ENCODE data around the gene FRMPD2.
"Not testable (repeated sequence)": the region's sequence is repeated elsewhere in the genome, so short reads cannot be mapped to it uniquely, and the experiment has no call there.

FRMPD2 gene

DNA sequence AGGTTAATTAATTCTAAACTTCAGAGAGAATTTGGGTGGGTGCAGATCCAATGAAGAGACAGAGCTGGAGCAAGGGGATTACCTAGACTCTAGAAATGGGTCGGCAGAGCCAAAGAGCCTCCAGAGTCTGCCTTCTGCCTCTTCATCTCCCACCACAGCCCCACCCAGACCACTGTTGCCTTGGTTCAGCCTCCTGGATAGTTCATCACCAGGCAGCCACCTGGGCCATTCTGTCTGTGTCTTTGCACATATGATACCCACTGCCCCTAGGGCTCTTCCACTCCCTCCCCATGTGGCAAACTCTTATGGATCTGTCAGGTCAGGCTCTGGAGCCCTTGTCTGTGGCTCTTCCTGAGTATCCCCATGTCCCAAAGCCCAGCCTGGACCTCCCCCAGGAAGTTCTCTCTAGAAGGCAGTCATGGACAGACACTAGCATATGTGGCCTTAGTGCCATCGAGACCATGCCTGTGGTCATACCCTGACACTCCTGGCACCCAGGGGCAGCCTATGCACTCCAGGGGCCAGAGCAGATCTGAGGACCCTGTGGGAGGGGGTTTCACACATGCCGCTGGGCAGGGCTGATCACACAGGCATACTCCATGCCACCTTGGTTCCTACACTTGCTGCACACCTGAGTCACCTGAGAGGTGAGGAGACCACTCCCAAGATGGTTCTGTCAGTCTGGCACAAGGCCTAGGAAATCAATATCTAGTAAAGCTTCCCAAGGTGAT is 41.6 kb downstream of the FRMPD2 start:
- no peak for DNase-seq

DNA sequence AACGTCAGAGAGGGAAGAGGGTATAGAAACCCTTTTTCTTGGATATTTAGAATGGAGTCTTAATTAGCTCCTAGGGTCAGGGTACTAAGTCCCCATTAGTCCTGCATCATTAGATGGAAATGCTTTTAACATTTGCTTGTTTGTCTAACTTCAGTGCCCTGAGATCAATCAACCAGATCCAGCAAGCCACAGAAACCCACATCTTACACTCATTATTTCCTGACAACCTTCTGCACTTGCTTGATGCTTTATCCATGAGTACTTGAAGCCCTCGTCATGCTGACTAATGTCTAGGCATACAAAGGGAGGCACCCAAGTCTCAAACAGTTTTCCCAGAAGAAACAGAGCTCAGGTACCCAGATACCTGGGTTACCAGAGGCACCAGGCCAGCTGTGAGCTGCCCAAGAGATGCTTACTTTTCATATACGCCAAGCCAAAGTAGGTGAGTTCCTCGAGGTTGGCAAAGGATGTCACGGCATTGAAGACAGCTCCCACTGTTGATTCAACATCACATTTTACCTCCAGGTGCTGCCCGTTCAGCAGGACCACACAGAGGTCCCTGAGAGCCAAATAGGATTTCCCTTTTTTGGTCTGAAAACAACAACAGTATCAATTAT is 42.7 kb downstream of the FRMPD2 start:
- no peak for DNase-seq

DNA sequence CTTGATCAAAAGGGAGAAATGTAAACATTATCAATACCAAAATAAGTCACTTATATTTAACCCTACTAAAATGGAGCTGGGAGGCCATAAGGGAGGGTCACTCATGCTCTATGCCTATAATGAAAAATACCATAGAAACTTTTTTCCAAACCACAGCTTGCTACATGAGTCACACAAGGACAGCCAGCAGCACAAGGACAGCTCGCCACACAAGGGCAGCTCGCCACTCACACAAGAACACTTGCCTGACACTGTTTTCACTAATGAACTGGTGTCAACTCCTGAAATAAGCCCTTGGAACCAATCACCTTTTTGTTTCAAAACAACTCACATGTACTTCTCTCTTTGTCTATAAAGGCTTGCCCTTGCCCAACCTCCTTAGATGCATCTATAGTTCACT is 43.3 kb downstream of the FRMPD2 start:
- no peak for DNase-seq

DNA sequence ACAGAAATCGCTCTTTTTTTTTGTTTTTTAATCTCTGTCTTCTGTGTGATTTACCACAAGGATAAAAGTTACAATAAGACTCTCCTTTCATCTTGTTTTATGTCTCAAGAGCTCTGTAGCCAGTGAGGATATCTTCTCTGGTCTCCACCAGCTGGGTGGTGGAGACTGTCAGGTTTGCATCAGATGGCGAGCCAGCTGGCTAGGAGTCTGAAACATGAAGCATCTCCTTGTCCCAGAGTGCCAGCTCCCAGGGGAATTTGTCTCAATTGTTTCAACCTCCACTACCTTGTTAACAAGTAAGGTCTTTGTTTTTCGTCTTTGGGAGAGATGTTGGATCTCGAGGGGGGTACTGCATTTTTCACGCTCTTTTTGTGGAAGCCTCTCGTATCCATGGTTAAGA is 47.3 kb downstream of the FRMPD2 start:
- DNase-seq, result no peak

DNA sequence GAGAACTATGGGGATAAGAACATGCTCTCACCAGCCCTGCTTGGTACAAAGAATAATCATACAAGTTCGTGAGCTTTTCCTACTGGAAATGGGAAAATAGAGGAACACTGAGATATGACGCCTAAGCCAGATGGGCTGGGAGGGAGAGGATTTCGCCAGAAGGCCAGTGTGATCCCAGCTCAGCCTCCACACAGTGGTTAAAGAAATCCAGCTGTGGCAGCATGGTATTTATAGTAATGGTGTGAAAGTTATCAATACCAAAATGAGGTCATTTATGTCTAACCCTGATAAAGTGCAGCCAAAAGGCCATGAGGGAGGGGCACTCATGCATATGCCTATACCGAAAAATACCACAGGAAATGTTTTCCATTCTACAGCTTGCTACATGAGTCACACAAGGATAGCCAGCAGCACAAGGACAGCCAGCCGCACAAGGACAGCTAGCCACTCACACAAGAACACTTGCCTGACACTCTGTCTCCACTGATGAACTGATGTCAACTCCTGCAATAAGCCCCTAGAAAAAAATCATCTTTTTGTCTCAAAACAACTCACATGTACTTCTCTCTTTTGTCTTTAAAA is 49.4 kb downstream of the FRMPD2 start:
- no peak for DNase-seq

DNA sequence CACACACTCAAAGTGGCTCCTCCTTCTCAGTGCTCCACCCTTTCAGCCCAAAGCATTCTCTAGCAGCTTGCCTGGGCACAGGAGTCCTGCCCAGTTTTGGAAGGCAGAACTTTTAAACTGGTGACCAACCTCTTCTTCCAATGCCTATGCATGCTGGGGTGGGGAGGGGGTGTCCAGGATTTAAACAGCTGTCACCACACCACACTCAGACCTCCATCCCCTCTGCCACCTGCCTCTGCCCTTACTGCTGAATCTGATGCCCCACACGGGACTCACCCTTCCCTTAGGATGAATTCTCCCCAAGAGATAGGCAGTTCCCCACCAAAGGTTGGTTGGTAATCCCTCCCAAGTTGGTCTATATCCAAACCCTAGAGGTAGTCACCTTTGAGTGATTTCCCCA is 50.2 kb downstream of the FRMPD2 start:
- no peak for DNase-seq

DNA sequence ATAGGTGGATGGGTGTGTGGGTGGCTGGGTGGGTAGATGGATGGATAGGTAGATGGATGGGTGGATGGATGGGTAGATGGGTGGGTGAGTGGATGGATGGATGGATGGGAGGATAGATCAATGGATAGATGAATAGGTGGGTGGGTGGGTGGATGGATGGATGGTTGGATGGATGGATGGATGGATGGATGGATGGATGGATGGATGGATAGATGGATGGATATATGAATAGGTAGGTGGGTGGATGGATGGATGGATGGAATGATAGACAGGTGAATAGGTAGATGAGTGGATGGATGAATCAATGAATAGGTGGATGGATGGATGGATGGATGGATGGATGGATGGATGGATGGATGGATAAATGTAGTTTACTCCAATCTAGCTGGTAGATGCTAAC is 52.7 kb downstream of the FRMPD2 start:
- no peak for DNase-seq

DNA sequence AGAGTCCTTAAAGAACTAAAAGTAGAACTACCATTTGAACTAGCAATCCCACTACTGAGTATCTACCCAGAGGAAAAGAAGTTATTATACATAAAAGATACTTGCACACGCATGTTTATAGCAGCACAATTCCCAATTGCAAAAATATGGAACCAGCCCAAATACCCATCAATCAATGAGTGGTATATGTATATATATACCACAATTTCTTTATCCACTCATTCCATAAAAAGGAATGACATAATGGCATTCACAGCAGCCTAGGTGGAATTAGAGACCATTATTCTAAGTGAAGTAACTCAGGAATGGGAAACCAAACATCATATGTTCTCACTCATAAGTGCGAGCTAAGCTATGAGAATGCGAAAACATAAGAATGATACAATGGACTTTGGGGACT is 53.5 kb downstream of the FRMPD2 start:
- DNase-seq, result not testable (repeated sequence)

DNA sequence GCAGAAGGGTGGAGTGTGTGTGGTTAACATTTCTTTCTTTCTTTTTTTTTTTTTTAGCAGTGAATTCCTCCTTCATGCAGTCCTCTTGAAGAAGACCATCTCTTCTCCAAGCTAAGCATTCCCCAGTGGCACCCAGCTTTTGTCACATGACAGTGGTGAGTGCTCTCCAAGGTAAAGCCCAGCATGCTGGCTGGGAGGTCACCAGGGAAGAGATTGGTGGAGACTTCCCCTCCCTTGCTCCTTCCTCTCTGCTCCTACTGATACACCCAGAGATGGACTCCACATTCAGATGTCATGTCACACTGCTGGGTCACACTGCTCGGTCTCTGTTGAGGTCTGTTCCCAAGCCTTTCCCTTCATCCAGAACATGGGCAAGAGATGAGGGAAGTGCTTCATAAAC is 55.3 kb downstream of the FRMPD2 start:
- no peak for DNase-seq

DNA sequence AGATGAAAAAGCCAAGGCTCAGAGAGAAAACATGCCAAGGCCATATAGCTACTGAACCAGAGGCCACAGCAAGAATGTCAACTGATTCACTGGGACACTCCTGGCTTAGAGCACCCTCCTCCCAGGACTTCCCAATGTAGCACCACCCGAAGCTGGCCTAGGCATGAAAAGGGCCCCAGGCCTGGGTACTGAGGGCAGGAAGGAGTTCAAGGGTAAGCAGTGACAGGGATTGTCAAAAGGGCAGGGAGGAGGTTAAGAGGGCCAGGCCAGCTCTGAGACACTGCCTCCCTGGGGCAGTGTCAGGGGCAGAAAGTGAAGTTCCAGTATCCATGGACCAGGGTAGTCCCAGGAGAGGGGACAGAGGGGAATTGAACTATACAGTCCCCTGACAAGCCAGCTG is 57.8 kb downstream of the FRMPD2 start:
- DNase-seq, result no peak

DNA sequence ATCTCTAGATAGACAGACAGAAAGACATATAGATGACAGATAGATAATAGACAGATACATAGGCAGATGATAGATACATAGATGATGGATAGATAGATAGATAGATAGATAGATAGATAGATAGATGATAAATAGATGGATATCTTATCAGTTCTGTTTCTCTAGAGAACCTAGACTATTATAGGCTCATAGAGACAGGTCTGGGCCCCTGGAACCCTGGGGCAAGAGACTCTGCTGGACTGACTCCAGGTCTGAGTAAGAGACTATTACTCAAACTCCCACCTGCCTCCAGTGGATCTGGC is 58.3 kb downstream of the FRMPD2 start:
- no peak for DNase-seq

DNA sequence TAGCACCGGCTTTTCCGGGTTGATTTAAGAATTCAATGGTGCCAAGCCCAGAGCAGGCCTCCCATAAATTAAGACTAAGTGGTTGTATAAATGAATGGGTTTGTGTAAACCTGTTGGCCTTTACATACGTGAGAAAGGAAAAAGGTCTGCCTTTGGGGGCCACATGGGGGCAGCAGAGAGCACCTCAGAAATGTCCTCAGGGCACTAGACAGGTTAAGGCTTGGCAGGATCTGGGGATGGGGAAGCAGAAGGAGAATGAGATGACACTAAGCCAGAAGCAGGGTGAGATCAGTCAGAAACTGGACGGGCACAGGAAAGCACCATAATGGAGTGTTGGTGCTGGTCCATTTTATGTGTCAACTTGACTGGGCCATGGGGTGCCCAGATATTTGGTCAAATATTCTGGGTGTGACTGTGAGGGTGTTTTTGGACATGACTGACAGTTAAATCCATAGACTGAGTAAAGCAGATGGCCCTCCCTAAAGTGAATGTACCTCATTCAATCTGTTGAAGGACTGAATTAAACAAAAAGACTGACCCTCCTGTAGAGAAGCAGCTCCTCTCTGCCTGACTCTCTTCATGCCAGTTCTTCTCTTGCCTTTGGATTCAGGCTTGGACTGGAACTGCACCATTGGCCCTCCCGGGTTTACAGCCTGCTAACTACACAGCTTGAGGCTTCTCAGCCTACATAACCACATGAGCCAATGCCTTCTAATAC is 58.9 kb downstream of the FRMPD2 start:
- peak; percentile 64 to 66 for DNase-seq

DNA sequence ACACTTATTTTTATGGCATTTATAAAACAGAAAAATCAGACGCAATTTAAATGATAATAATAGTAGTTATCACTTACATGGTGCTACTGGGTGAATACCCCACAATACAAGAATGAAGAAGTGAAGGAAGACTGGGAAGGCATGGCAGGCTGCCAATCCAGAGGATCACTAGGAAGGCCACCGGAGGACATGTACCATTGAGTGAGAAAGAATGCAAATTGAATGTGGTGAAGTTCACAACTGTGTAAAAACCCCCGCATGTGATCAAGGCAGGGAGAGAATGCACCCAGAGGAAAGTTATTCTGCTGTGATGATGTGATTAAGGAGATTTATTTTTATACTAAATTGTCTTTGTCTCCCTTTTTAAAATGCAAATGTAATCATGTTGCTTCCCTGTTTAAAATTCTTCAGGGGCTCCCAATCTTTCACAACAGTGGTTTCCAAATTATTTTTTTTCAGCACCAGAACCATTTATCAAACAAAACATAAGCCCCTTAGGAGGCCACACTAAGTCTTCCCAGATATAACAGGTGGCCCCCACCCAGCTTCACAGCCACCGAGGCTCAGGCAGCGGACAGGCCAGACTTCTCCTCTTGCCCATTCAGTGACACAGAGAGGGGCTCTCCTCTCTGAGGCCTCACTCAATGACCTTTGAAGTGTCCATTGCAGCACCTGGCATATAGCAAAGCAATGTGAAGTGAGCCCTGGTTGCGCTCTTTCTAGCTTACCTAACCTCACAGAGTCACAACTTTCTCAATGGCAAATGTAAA is 59.6 kb downstream of the FRMPD2 start:
- DNase-seq, result no peak

DNA sequence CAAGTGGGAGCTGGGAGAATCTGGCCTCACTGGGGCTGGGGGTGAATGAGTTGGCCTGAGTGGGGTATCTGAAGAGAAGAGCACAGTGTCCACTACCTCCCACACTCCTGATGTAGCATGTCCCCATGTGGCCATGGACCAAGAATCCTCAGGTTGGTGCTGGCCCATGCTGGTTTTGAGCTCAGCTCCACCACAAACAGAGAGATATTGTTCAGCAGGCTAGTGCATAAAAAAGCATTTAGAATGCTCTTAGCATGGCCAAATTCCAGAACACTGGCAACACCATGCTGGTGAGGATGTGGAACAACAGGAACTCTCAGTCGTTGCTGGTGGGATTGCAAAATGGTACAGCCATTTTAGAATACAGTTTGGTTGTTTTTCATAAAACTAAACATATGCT is 61.4 kb downstream of the FRMPD2 start:
- DNase-seq, result no peak

DNA sequence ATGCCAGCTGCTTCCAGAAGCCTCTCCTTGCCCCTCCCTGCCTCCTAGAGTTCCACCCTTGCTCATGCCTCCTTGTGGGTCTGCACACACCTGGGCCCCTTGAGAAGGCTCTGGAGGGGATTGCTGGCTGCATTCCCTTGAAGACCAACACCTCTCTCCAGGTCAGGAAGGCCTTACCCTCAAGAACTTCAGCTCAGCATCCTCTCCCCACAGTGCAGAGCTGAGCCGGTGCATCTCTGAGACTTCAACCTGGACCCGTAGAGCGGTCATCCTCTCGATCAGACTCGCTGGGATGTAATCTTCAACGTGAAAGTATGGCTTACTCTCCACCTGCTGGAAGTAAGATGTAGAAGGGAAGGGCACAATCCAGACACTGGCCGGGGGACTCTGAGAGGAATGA is 62.7 kb downstream of the FRMPD2 start:
- no peak for DNase-seq

DNA sequence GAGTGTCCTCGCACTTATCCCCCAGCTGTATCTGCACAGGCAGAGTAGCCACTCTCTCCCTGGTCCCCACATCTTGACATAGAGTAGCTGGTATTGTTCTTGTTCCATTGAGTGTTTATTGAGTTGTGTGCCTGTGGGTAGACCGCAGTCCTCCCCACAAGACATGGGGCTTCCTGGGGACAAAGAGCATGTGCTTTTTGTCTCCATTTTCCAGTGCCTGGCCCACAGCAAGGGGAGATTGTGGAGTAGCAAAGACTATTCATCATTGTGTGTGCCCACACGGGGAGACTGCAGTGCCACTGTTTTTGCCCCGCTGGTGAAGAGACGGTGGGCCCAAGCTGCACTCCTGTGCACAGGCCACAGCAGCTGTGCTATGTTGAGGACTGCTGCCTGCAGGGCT is 63.5 kb downstream of the FRMPD2 start:
- DNase-seq, result no peak

DNA sequence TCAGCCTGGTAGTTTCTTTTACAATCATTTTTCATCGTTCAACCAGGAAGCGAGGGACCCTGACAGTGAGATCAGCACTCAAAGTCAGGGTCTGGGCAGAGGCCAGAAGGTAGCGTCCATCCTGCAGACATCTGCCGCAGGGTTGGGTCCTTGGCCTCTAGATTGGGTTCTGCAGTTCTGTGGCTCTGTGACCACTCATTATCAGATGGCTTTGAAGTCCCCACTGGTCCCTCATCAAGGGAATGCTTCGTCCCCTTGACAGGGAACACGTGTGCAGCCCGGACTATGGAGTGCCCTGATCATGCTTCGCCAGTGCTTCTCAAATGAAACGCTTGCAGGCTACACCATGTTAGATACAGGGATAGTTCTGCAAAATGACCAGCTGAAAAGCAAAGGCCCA is 64.1 kb downstream of the FRMPD2 start:
- DNase-seq, result no peak

DNA sequence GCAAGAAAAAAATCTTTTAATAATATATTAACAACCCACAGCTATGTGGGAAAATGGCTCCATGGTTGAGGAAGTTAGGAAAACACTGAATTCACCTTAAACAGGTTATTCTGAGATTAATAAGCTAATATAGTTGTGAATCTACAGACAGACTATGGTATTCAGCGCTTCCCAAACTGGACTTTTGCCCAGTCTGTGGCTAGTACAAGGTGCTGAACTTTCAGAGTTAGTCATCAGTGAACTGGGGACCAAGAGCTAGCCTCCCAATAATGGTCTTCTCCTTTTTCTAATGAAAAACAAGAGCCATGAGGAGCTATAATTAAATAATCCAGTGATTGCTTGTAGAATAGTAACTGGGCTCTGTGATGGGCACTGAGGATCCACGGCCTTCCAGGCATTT is 65.3 kb downstream of the FRMPD2 start:
- DNase-seq, result no peak

DNA sequence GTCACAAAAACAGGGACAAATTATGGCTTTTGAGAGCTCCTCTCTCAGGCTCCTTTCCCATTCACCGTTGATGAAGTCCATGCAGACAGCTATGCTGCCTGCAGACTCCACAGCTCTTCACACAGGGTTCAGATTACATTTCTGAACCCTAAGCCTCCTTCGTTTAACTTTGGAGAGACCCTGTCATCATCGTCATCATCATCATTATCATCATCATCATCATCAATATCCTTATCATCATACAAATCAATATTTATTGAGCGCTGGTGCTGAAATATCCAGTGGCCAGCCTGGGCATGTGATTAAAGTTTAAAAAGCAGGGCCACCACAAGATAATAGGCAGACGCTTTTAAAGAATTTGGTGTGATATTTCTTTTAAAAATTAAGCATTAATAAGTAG is 66.6 kb downstream of the FRMPD2 start:
- no peak for DNase-seq

DNA sequence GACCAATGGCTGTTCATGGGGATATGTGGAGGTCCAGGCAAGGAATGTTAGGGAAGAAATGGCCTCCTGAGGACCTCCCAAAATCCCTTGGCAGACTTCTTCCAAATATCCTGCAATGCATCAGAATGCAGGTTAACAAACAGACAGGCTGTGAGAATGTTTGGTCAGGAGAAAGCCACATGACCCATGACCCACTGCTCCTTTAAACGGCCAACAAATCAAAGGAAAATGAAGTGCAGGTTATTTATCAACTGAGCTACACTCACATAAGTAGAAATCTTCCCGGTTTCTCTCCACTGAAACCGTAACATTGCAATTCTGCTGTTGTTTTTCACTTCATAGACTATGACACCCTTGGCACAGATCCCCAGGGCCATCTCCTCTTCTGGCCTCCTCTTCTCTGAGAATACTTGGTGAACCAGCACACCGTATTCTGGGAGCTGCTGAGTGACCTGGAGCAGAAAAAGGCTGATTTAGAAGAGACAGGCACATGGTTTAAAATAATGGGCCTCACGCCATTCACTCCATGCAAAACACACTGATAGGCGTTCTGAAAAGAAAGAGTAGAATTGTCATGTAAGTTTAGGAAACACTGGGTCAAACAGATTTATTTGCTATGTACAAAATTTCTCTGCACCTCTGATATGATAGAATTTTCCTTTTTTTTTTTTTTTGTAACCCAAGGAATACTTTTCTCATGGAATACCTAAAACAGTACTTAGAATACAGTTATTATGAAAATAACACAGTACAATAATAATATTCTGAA is 67.8 kb downstream of the FRMPD2 start:
- no peak for DNase-seq

DNA sequence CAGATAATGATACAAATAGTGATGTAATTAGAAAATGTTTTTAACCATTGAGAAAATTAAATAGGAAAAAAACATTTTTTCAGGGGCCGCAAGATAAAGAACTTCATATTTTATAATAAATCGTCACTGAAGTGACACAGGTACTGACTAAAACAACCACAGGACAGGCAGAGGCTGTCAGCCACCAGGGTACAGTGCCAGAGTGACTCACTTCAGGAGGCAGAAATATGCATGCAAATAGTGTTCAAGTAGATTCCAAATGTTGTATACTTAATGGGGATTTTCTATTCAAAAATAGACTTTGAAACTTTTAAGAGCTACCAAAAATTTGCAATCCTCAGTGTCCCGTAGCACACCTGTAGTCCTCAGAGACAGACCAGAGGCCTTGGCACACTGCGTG is 68.6 kb downstream of the FRMPD2 start:
- no peak for DNase-seq

DNA sequence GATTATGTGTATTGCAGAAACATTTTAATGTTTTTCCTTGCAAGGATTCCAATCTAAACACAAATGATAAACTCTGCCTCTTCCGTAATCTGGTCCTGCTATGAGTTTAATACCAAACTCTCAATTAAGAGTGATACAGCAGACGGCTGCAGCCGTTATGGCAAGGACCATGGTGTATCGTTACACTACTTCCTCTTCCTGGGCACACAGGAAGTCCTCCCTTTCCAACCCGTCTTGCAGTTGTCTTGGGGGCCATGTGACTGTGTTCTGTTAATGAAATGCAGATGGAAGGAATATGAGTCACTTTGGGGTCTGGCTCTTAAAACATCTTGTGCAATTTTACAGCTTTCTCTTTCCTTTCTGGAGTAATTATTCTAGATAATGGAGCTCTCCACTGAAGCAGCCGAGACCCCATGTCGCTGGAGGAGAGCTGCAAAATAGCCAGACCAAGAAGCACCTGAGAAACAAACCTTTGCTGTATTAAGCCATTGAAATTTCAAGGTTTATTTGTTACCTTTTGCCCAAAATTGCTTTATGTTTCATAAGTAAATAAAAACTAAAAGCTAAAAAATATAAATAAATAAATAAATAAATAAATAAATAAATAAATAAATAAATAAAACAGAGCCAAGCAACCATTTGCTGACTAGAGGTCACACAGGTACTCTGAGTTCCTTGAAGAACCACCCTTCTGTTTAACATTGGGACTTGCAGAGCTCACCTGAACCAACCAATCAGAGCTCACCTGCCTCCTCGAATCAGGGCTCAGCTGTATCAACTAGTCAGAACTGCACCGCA is 74.7 kb downstream of the FRMPD2 start:
- peak; percentile 97 to 99 for DNase-seq

Data from Kasumi-1 (cell line).